Activated naive CD8-positive, alpha-beta T cell (primary cell): ENCODE data around the gene PNLIP.

ENCODE experiments used
- H3K27ac Mint-ChIP-seq: one replicate; pipeline ENCODE4 v1.8.0; 2021; ENCODE audit warnings: mixed read lengths
- H3K27me3 Mint-ChIP-seq: one replicate; pipeline ENCODE4 v1.8.0; 2021; ENCODE audit warnings: mixed read lengths
- H3K36me3 Mint-ChIP-seq: one replicate; pipeline ENCODE4 v1.8.0; 2021; ENCODE audit warnings: mixed read lengths
- H3K4me1 Mint-ChIP-seq: one replicate; pipeline ENCODE4 v1.8.0; 2021; ENCODE audit warnings: low read depth, mixed read lengths
- H3K4me3 Mint-ChIP-seq: one replicate; pipeline ENCODE4 v1.8.0; 2021; ENCODE audit warnings: mild to moderate bottlenecking, mixed read lengths
- H3K9me3 Mint-ChIP-seq: one replicate; pipeline ENCODE4 v1.8.0; 2021; ENCODE audit warnings: low read depth, mixed read lengths

The PNLIP gene

GRCh38 chr10:116553378-116553980, 7.7 kb downstream of the PNLIP start:
- no peak overlapping the region for H3K4me3 Mint-ChIP-seq
- no peak overlapping the region for H3K27ac Mint-ChIP-seq
- H3K4me1 Mint-ChIP-seq: no peaks in the 10 kb centered on the region
- no peaks in the 10 kb centered on the region for H3K9me3 Mint-ChIP-seq
- no peaks in the 10 kb centered on the region for H3K36me3 Mint-ChIP-seq
- no peaks in the 10 kb centered on the region for H3K27me3 Mint-ChIP-seq

DNA sequence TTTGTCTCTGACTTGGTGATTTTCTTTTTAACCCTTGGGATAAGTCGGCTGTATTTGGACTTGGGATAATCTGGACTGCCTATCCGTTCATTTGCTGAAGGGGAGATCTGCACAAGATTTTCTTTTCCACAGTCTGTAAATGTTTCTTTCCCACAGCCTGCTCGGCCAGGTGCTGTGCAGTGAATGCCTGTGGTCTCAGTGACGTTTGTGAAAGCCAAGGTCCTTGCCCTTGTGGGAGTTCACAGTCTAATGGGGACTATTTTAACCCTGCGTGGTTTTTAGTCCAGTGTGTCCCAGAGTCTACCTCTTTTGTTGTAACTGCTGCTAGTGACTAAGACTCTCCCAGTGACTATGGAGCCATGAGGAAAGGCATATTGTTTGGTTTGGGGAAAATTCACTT, 8.9 kb downstream of the PNLIP start:
- H3K4me1 Mint-ChIP-seq: no peaks in the 10 kb centered on the region
- H3K4me3 Mint-ChIP-seq: no peak overlapping the region

GRCh38 chr10:116555880-116556279, 10.1 kb downstream of the PNLIP start:
- Mint-ChIP-seq H3K4me1 (no peaks in the 10 kb centered on the region), H3K27ac (no peak overlapping the region), H3K36me3 (no peaks in the 10 kb centered on the region), H3K4me3 (no peak overlapping the region), H3K27me3 (no peaks in the 10 kb centered on the region), H3K9me3 (no peaks in the 10 kb centered on the region)

More for the DNA sequence above, 8.9 kb downstream of the PNLIP start:
- Mint-ChIP-seq H3K36me3 (no peaks in the 10 kb centered on the region), H3K27me3 (no peaks in the 10 kb centered on the region), H3K27ac (no peak overlapping the region), H3K9me3 (no peaks in the 10 kb centered on the region)

- H3K27ac Mint-ChIP-seq: no peak overlapping the region
- H3K9me3 Mint-ChIP-seq: no peaks in the 10 kb centered on the region
- no peak overlapping the region for H3K4me3 Mint-ChIP-seq
- H3K27me3 Mint-ChIP-seq: no peaks in the 10 kb centered on the region
- no peaks in the 10 kb centered on the region for H3K4me1 Mint-ChIP-seq
- no peaks in the 10 kb centered on the region for H3K36me3 Mint-ChIP-seq
These were observed 11.7 kb downstream of the PNLIP start for GRCh38 chr10:116557305-116557880.

GRCh38 chr10:116565534-116565933, 19.8 kb downstream of the PNLIP start:
- H3K9me3 Mint-ChIP-seq: no peaks in the 10 kb centered on the region
- no peaks in the 10 kb centered on the region for H3K36me3 Mint-ChIP-seq
- no peaks in the 10 kb centered on the region for H3K4me1 Mint-ChIP-seq
- no peaks in the 10 kb centered on the region for H3K27me3 Mint-ChIP-seq
- no peak overlapping the region for H3K27ac Mint-ChIP-seq
- no peak overlapping the region for H3K4me3 Mint-ChIP-seq

DNA sequence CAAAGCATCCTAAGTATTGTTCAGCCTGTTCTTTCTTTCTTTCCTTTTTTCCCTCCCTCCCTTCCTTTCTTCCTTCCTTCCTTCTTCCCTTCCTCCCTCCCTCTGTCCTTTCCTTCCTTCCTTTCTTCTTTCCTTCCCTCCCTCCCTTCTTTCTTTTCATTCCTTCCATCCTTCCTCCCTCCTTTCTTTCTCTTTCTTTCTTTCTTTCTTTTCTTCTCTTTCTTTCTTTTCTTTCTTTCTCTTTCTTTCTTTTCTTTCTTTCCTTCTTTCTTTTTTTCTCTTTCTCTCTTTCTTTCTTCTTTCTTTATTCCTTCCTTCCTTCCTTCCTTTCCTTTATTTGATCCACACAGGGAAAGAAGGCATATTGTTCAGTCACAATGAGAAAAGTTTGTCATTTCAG, 21.2 kb downstream of the PNLIP start:
- Mint-ChIP-seq H3K9me3 (no peaks in the 10 kb centered on the region), H3K27me3 (no peaks in the 10 kb centered on the region), H3K27ac (no peak overlapping the region), H3K36me3 (no peaks in the 10 kb centered on the region), H3K4me3 (no peak overlapping the region), H3K4me1 (no peaks in the 10 kb centered on the region)

DNA sequence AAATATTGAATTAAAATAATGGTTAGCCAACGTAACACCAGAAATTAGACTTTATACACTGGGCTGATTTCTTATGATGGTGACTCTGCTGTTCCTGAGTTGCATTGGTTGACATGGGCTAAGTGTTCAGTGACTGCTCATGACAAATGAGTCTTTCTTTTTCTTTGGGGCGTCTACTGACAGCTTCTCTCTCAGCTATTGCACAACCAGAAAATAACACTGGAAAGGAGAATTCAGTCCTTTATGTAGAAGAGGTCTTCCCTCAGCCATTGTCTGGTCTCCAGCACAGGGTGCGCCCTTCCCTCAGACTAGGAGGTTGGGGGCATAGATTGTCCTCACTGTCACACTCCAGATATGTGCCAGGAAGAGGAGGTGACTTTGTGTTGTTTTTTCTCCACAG, 21.6 kb downstream of the PNLIP start:
- H3K27me3 Mint-ChIP-seq: no peaks in the 10 kb centered on the region
- no peaks in the 10 kb centered on the region for H3K9me3 Mint-ChIP-seq
- no peaks in the 10 kb centered on the region for H3K4me1 Mint-ChIP-seq
- no peaks in the 10 kb centered on the region for H3K36me3 Mint-ChIP-seq
- H3K4me3 Mint-ChIP-seq: no peak overlapping the region
- H3K27ac Mint-ChIP-seq: no peak overlapping the region

DNA sequence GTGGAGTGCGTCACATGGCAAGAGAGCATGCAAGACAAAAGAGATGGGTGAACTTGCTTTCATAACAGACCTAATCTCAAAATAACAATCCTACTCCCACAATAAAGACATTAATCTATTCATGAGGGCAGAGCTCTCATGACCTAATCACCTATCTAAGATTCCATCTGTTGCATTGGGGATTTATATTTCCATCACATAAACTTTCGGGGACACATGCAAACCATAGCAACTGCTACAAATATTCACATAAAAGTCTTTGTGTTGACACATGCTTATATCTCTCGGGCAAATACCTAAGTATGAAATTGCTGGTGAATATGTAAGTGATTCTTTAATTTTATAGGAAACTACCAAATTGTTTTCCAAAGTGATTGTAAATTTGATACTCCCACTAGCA, 29.1 kb downstream of the PNLIP start:
- Mint-ChIP-seq H3K27ac (no peak overlapping the region), H3K36me3 (no peaks in the 10 kb centered on the region), H3K9me3 (peaks cover 4% of the 10 kb centered on the region), H3K27me3 (no peaks in the 10 kb centered on the region), H3K4me3 (no peak overlapping the region), H3K4me1 (no peaks in the 10 kb centered on the region)

GRCh38 chr10:116587878-116588591, 42.3 kb downstream of the PNLIP start:
- no peaks in the 10 kb centered on the region for H3K4me1 Mint-ChIP-seq
- no peaks in the 10 kb centered on the region for H3K27me3 Mint-ChIP-seq
- H3K36me3 Mint-ChIP-seq: no peaks in the 10 kb centered on the region
- no peak overlapping the region for H3K4me3 Mint-ChIP-seq
- no peaks in the 10 kb centered on the region for H3K9me3 Mint-ChIP-seq
- H3K27ac Mint-ChIP-seq: no peak overlapping the region

DNA sequence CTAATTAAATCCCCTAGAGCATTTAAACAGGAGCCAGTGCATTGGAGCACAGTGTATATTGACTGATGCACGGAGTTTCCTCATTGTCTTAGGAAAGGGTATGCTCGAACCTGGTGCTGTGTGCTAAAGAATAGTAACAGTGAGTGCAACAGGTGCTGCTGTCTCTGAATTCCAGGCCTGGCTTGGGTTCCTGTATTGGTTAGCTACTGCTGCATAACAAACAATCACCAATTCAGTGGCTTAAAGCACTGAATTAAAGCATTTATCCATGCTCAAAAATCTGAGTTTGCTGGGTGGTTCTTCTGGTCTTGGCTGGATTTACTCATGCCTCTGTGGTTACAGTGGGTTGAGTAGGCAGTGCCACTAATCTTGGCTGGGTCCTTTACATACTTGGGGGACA, 43.3 kb downstream of the PNLIP start:
- H3K9me3 Mint-ChIP-seq: no peaks in the 10 kb centered on the region
- no peaks in the 10 kb centered on the region for H3K4me1 Mint-ChIP-seq
- no peaks in the 10 kb centered on the region for H3K36me3 Mint-ChIP-seq
- H3K27ac Mint-ChIP-seq: no peak overlapping the region
- H3K4me3 Mint-ChIP-seq: no peak overlapping the region
- no peaks in the 10 kb centered on the region for H3K27me3 Mint-ChIP-seq

DNA sequence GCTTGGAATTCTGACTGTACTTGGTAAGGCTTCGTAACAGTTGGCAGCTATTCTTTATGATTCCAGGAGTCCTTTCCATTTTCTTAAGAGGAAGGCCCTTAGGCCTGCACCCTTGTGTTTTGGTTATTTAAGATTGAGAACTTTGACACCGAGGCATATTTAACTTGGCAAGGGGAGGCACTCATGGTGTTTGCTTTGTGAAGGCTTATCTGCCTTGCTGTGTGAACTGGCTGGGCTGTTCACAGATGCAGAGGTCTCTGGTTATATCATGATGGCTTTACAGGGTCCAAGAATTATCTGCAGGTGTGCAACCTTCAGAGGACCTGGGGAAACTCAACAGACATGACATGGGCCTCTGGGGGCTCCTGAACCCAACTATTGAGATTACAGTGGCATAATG, 44.2 kb downstream of the PNLIP start:
- no peaks in the 10 kb centered on the region for H3K9me3 Mint-ChIP-seq
- H3K4me1 Mint-ChIP-seq: no peaks in the 10 kb centered on the region
- H3K27me3 Mint-ChIP-seq: no peaks in the 10 kb centered on the region
- no peak overlapping the region for H3K4me3 Mint-ChIP-seq
- H3K36me3 Mint-ChIP-seq: no peaks in the 10 kb centered on the region
- H3K27ac Mint-ChIP-seq: no peak overlapping the region

DNA sequence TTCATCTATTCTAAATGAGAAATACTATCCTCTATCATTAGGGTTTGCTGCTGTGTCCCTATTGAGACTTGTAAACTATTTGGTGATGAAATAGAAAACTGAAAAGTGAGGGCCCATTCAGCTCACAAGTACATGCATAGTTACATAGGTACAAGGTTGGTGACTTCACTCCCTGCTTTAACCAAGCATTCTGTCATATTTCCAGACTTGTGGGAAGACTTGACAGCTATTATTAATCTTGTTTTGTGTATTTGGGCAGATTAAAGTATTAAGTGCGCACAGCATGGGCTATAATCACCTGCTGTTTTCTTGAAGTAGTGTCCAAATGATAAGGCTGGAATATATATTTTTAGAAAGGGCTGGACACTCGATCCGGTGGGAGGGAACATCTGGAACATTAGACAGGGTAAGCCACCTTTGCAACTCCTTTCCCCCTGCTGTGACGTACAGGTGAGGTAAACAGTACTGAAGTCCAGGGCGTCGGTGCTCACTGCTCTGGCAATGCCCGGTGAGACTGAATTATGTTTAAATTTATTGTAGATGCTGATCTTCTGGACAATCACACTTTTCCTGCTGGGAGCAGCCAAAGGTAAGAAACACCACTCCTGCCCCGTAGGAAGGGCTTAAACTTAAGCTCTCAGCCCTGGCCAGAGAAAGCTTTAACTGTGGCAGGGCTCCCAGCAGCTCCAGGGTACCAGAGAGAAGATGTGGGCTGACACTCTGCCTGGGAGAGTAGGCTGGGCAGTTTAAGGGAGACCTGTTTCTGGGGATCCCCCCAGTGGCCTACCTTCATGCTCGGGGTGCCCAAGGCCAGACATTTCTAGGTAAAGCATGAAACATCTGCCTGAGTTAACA, 45.1 kb downstream of the PNLIP start, which contains the start of gene PNLIPRP1:
TSS of gene PNLIPRP1 (plus strand) at position 370 of the 855 bp plus-strand sequence. CDS start at position 541, 171 bp downstream.
- Mint-ChIP-seq H3K27me3 (no peaks in the 10 kb centered on the region), H3K9me3 (no peaks in the 10 kb centered on the region), H3K4me1 (no peaks in the 10 kb centered on the region), H3K4me3 (no peak within 1 kb of the TSS), H3K36me3 (no peaks in the 10 kb centered on the region), H3K27ac (no peak within 1 kb of the TSS)

DNA sequence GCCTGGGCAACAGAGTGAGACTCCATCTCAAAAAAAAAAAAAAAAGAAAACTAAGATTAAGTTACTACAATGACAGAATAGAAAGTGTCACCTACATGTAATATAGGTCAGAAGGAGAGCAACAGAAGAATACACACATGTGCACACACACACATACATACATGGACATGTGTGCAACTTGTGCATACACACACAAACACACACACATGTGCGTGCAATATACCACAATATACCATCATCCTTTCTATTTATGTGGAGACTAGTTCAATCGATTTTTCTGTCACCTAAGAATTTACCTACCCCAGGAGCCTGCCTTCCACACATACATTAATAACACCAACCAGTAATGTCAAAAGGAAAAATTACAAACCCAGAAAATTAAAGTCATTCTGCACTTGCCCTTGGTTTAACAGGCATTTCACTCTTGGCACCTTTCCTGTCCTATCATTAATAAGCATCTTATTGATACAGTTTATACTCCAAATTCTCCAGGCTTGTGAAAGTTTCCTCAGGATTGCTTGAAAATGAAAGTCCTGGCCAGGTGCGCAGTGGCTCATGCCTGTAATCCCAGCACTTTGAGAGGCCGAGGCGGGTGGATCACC, 47.5 kb downstream of the PNLIP start:
- H3K4me1 Mint-ChIP-seq: no peaks in the 10 kb centered on the region
- no peaks in the 10 kb centered on the region for H3K9me3 Mint-ChIP-seq
- no peak overlapping the region for H3K4me3 Mint-ChIP-seq
- no peaks in the 10 kb centered on the region for H3K27me3 Mint-ChIP-seq
- no peak overlapping the region for H3K27ac Mint-ChIP-seq
- no peaks in the 10 kb centered on the region for H3K36me3 Mint-ChIP-seq

DNA sequence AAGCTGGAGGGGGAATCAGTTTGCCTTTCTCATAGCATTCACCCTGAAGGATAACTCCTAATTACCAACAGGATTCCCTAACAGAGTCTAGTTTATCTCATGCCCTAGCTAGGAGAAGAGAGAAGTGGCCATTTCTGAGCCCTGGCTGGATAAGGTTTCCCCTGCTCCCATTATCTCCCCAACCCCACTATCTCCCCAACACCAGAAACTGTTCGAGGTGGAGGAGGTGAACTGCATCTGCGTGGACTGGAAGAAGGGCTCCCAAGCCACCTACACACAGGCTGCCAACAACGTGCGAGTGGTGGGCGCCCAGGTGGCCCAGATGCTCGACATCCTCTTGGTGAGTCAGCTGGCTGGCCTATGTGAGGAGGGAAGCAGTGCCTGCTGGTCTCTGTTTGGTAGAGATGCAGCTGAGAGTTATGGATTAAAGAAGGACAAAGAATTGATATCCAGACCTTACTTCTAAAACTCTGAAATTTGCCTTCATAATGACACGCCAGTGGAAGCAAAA, 48.8 kb downstream of the PNLIP start:
- no peak overlapping the region for H3K27ac Mint-ChIP-seq
- no peaks in the 10 kb centered on the region for H3K36me3 Mint-ChIP-seq
- no peaks in the 10 kb centered on the region for H3K27me3 Mint-ChIP-seq
- no peak overlapping the region for H3K4me3 Mint-ChIP-seq
- no peaks in the 10 kb centered on the region for H3K9me3 Mint-ChIP-seq
- no peaks in the 10 kb centered on the region for H3K4me1 Mint-ChIP-seq
